PFSK-1 (cell line): ENCODE results near the gene C4orf54.

Experiments used
- FOXP2 ChIP-seq: optimal IDR thresholded peaks from 2 replicates; pipeline ENCODE3; 2011; ENCODE audit warnings: borderline replicate concordance, control low read depth, inconsistent platforms; ENCODE audit not compliant: insufficient read depth; ENCODE audit errors: extremely low read length, extremely low read depth
- POLR2AphosphoS5 ChIP-seq: IDR thresholded peaks from 2 replicates; pipeline ENCODE4 v1.6.1; 2012; ENCODE audit warnings: low read depth, mild to moderate bottlenecking, control low read depth, low read length, moderate library complexity
- REST ChIP-seq, 2 experiments: IDR thresholded peaks; 2 replicates each; pipeline versions ENCODE4 v1.6.1 to v1.8.0; 2011 to 2012; ENCODE audit warnings: low read depth in 2 of 2, low read length in 2 of 2, control low read depth in 1 of 2, inconsistent platforms in 1 of 2, mild to moderate bottlenecking in 1 of 2, moderate library complexity in 1 of 2; ENCODE audit not compliant: insufficient read depth in 1 of 2
- SIN3A ChIP-seq: IDR thresholded peaks from 2 replicates; pipeline ENCODE4 v1.6.1; 2012; ENCODE audit warnings: mild to moderate bottlenecking, low read length, moderate library complexity, borderline replicate concordance; ENCODE audit not compliant: insufficient read depth
- TAF1 ChIP-seq: IDR thresholded peaks from 2 replicates; pipeline ENCODE4 v1.6.1; 2012; ENCODE audit warnings: low read length, control low read depth, borderline replicate concordance; ENCODE audit not compliant: insufficient read depth

C4orf54 gene

DNA sequence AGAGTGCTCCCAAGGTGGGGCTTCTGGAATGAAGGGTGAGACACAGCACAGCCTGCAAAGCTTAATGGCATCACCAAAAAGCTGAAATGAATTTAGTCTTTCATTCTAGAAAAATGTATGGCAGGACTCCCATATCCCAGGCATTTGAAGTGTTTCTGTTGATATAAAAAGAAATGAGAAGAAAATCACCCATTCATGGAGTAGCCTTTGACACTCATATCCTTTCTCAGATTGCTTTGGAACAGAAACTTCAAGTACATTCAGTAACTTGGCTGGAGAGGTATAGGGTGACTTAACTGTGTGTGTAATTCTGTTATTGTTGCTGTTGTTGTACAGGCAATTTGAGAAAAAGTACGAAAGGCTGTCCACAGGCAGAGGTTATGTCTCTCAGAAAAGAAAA is 35.3 kb downstream of the C4orf54 start:
- TF ChIP-seq FOXP2 (no peak), POLR2AphosphoS5 (no peak), REST (IDR thresholded peaks at IDR 0.05; ENCODE audit: insufficient read depth in 1 of 2, low read depth in 2 of 2, low read length in 2 of 2) (no peak), SIN3A (no peak), TAF1 (no peak)

GRCh38 chr4:99617374-99617773 is 40.3 kb downstream of the C4orf54 start:
- TF ChIP-seq POLR2AphosphoS5 (no peak), REST (IDR thresholded peaks at IDR 0.05; ENCODE audit: insufficient read depth in 1 of 2, low read depth in 2 of 2, low read length in 2 of 2) (no peak), TAF1 (no peak), FOXP2 (no peak), SIN3A (no peak)

- TF ChIP-seq TAF1 = no peak
- TF ChIP-seq FOXP2 = no peak
- no peak for TF ChIP-seq POLR2AphosphoS5
Observed at GRCh38 chr4:99615170-99615820, 42.3 kb downstream of the C4orf54 start.

DNA sequence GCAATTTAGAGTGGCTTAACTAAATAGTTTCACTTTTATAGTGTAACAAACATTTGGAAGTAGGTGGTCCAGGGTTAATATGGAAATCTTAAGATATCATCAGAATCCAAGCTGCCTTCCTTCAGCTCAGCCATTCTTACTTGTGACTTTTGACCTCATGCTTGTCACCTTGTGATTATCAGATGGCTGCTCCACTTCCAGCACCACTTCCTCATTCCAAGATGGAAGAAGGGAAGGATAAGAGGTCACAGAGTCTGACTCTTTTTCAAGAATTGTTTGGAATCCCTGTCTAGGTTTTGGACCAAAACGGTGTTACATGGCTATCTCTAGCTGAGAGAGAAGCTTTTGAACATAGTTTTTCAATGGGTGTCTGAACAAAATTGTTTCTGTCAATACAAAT is 43.1 kb downstream of the C4orf54 start:
- TF ChIP-seq POLR2AphosphoS5 (no peak), SIN3A (no peak), FOXP2 (no peak)

DNA sequence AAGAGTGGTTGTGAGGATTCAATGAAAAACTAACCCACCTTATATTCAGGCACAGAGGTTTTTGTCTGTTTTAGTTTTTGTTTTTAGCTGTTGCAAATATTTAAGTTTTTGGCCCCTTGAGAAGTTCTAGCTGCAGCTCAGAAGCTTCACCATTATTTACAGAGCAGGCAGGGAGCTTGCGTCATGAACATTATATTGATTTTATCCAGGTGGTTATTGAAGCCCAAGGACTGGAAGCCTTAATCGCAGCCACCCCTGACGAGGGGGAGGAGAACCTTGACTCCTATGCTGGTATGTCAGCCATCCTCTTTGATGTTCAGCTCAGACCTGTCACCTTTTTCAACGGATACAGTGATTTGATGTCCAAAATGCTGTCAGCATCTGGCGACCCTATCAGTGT is 44.9 kb downstream of the C4orf54 start:
- TF ChIP-seq REST (IDR thresholded peaks at IDR 0.05; ENCODE audit: insufficient read depth in 1 of 2, low read depth in 2 of 2, low read length in 2 of 2) (no peak), FOXP2 (no peak), POLR2AphosphoS5 (no peak), TAF1 (no peak), SIN3A (no peak)

- TF ChIP-seq POLR2AphosphoS5 (no peak), SIN3A (no peak), REST (IDR thresholded peaks at IDR 0.05; ENCODE audit: insufficient read depth in 1 of 2, low read depth in 2 of 2, low read length in 2 of 2) (no peak), TAF1 (no peak), FOXP2 (no peak)
Observed at GRCh38 chr4:99612281-99612680, 45.3 kb downstream of the C4orf54 start.
